ENCODE measurements around the gene EIF2AK2.

DNA sequence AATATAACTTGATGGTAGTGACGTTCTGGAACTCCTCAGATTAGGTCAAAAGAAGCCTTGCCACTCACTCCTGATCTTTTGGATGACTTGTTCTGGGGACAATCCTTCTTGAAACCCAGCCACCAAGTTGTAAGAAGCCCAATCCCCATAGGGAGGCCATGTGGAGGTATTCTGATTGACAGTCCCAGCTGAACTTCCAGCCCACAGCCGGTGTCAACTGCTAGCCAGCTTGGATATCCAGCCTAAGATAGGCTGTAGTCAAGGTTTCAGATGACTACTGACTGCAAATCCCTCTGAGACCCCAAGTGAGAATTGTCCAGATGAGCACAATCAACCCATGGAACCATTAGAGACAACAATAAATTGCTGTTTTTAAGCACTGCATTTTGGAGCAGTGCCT lies 31.4 kb downstream of the EIF2AK2 start:
- TF ChIP-seq, protein P1, sequence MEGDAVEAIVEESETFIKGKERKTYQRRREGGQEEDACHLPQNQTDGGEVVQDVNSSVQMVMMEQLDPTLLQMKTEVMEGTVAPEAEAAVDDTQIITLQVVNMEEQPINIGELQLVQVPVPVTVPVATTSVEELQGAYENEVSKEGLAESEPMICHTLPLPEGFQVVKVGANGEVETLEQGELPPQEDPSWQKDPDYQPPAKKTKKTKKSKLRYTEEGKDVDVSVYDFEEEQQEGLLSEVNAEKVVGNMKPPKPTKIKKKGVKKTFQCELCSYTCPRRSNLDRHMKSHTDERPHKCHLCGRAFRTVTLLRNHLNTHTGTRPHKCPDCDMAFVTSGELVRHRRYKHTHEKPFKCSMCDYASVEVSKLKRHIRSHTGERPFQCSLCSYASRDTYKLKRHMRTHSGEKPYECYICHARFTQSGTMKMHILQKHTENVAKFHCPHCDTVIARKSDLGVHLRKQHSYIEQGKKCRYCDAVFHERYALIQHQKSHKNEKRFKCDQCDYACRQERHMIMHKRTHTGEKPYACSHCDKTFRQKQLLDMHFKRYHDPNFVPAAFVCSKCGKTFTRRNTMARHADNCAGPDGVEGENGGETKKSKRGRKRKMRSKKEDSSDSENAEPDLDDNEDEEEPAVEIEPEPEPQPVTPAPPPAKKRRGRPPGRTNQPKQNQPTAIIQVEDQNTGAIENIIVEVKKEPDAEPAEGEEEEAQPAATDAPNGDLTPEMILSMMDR (IDR thresholded peaks at IDR 0.05) = no peak
- TF ChIP-seq POLR2A (IDR thresholded peaks at IDR 0.05) (no peak), EP300 (IDR thresholded peaks at IDR 0.05) (no peak)
